Stimulated activated CD8-positive, alpha-beta memory T cell treated with anti-CD3 and anti-CD28 coated beads, Interleukin-4, amount 100 ng/mL, for 48 hours (primary cell): ENCODE data around the gene LIF.

Experiments
- DNase-seq: peaks from one replicate; pipeline ENCODE4 v3.0.0-alpha.2; 2020

Gene LIF

GRCh38 chr22:30262112-30262511, 15.6 kb upstream of the LIF start:
- no peak for DNase-seq

GRCh38 chr22:30261134-30261533, 14.6 kb upstream of the LIF start:
- DNase-seq: no peak

GRCh38 chr22:30260682-30261081, 14.1 kb upstream of the LIF start:
- no peak for DNase-seq

- no peak for DNase-seq
These were observed 13.7 kb upstream of the LIF start for GRCh38 chr22:30260276-30260675.

GRCh38 chr22:30254314-30254713, 7.8 kb upstream of the LIF start:
- no peak for DNase-seq

- no peak for DNase-seq
These were observed 6.8 kb upstream of the LIF start for GRCh38 chr22:30253205-30253852.

GRCh38 chr22:30252411-30253204, 6.0 kb upstream of the LIF start:
- DNase-seq: no peak

GRCh38 chr22:30251711-30252110, 5.2 kb upstream of the LIF start:
- DNase-seq: no peak

- peak; percentile 68 for DNase-seq
These were observed 4.2 kb upstream of the LIF start for GRCh38 chr22:30250661-30251267.

- DNase-seq: no peak
These were observed 3.5 kb upstream of the LIF start for GRCh38 chr22:30250039-30250565.

- no peak for DNase-seq
These were observed 2.8 kb upstream of the LIF start for GRCh38 chr22:30249049-30250038.

- DNase-seq: no peak
These were observed 1.9 kb upstream of the LIF start for GRCh38 chr22:30248484-30248883.

- no peak for DNase-seq
These were observed 1.4 kb upstream of the LIF start for GRCh38 chr22:30247974-30248373.

GRCh38 chr22:30247561-30247960, 1.0 kb upstream of the LIF start:
- DNase-seq: no peak

- DNase-seq: peak; percentile 50
These were observed 336 bp upstream of the LIF start for GRCh38 chr22:30246814-30247376.

- DNase-seq: no peak
These were observed 1.2 kb downstream of the LIF start for GRCh38 chr22:30245181-30245984.

- no peak for DNase-seq
These were observed 1.9 kb downstream of the LIF start for GRCh38 chr22:30244641-30245040.

- DNase-seq: no peak
These were observed 2.5 kb downstream of the LIF start for GRCh38 chr22:30244066-30244465.

- no peak for DNase-seq
These were observed 2.9 kb downstream of the LIF start for GRCh38 chr22:30243661-30244060.

- DNase-seq: no peak
These were observed 4.8 kb downstream of the LIF start for GRCh38 chr22:30241576-30242371.
